MM.1S (cell line): ENCODE measurements around the gene PHF12.

Experiments
- DNase-seq: peaks from one replicate; pipeline ENCODE4 v3.0.0-alpha.2; 2015
- H2AFZ ChIP-seq: fragments of 300-600 bp; sonication (generic); 2 replicates; pipeline ENCODE4 v1.6.0; 2016; ENCODE audit warnings: antibody characterized with exemption, low read length
- H3F3A ChIP-seq: fragments of 300-600 bp; sonication (generic); 2 replicates; pipeline ENCODE4 v1.6.1; 2016; ENCODE audit warnings: mild to moderate bottlenecking, antibody characterized with exemption, low read length, moderate library complexity, mixed read lengths; ENCODE audit not compliant: insufficient read depth
- H3K27ac ChIP-seq: fragments of 300-600 bp; sonication (generic); 2 replicates; pipeline ENCODE4 v1.5.1; 2016; ENCODE audit warnings: mild to moderate bottlenecking, low read length
- H3K27me3 ChIP-seq: fragments of 300-600 bp; sonication (generic); replicated peaks from 2 replicates; pipeline ENCODE4 v1.6.0; 2016; ENCODE audit warnings: low read length; ENCODE audit not compliant: insufficient read depth
- H3K36me3 ChIP-seq: fragments of 300-600 bp; sonication (generic); replicated peaks from 2 replicates; pipeline ENCODE4 v1.6.1; 2016; ENCODE audit warnings: mild to moderate bottlenecking, low read length, mixed read lengths; ENCODE audit not compliant: insufficient read depth
- H3K4me1 ChIP-seq: fragments of 300-600 bp; sonication (generic); 2 replicates; pipeline ENCODE4 v1.6.1; 2016; ENCODE audit warnings: low read length, mixed read lengths
- H3K4me2 ChIP-seq: fragments of 300-600 bp; sonication (generic); 2 replicates; pipeline ENCODE4 v1.6.0; 2016; ENCODE audit warnings: low read depth, low read length
- H3K4me3 ChIP-seq: fragments of 300-600 bp; sonication (generic); 2 replicates; pipeline ENCODE4 v1.5.1; 2016; ENCODE audit warnings: low read length, mixed read lengths
- H3K79me2 ChIP-seq: fragments of 300-600 bp; sonication (generic); 2 replicates; pipeline ENCODE4 v1.6.1; 2016; ENCODE audit warnings: mixed run types, low read length, mixed read lengths
- H3K9ac ChIP-seq: fragments of 300-600 bp; sonication (generic); 2 replicates; pipeline ENCODE4 v1.6.1; 2016; ENCODE audit warnings: low read length, mixed read lengths
- H3K9me2 ChIP-seq: fragments of 300-600 bp; sonication (generic); replicated peaks from 2 replicates; pipeline ENCODE4 v1.6.1; 2016; ENCODE audit warnings: mild to moderate bottlenecking, low read length, mixed read lengths; ENCODE audit not compliant: insufficient read depth
- H3K9me3 ChIP-seq: fragments of 300-600 bp; sonication (generic); replicated peaks from 2 replicates; pipeline ENCODE4 v1.6.1; 2016; ENCODE audit warnings: mild to moderate bottlenecking, low read length, mixed read lengths; ENCODE audit not compliant: insufficient read depth
- H4K20me1 ChIP-seq: fragments of 300-600 bp; sonication (generic); 2 replicates; pipeline ENCODE4 v1.6.1; 2016; ENCODE audit warnings: mild to moderate bottlenecking, low read length, moderate library complexity, mixed read lengths; ENCODE audit not compliant: insufficient read depth
- EZH2 ChIP-seq: fragments of 300-600 bp; sonication (generic); optimal IDR thresholded peaks from 2 replicates; pipeline ENCODE3; 2017; ENCODE audit warnings: low read depth, mild to moderate bottlenecking, antibody characterized with exemption, low read length, mixed read lengths
- EZH2phosphoT487 ChIP-seq: fragments of 300-600 bp; sonication (generic); IDR thresholded peaks from 2 replicates; pipeline ENCODE4 v1.6.1; 2018; ENCODE audit warnings: antibody characterized with exemption, low read length
- TF ChIP-seq, protein P1 (sequence below): fragments of 300-600 bp; sonication (generic); IDR thresholded peaks from 2 replicates; pipeline ENCODE4 v1.5.1; 2016; ENCODE audit warnings: antibody characterized with exemption, low read length, mixed read lengths

Gene PHF12

DNA sequence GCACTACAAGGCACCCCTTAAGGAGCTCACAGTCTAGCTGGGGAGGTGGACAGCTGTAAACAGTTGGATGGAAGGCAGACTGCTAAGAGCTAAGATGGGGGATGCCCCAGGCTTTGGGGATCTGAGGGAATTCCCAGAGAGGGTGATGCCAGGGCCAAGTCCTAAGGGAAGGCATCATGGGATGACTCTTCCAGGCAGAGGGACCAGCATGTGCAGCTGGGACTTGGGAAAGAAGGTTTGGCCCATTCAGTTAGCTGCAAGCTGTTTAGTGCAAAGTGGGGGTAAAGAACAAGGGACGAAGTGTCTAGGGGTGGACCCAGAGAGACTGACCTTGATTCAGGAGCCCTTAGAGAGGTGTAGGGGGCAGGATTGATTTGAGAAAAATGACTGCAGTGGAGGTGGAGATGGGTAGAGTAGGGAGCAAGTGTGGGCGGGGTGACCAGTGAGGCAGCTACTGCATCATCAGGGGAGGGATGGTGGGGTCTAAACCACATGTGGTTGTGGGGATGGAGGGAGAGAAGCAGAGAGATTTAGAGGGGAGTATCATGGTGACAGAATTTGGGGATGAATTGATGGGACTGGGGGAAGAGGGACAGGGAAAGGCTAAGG is 27.1 kb upstream of the PHF12 start:
- no peak overlapping the region for H2AFZ ChIP-seq
- H3K9me2 ChIP-seq = no peaks in the 10 kb centered on the region
- H3K9ac ChIP-seq = no peak overlapping the region
- no peaks in the 10 kb centered on the region for H3K36me3 ChIP-seq
- no peak for TF ChIP-seq EZH2
- no peak for TF ChIP-seq EZH2phosphoT487
- TF ChIP-seq, protein P1, sequence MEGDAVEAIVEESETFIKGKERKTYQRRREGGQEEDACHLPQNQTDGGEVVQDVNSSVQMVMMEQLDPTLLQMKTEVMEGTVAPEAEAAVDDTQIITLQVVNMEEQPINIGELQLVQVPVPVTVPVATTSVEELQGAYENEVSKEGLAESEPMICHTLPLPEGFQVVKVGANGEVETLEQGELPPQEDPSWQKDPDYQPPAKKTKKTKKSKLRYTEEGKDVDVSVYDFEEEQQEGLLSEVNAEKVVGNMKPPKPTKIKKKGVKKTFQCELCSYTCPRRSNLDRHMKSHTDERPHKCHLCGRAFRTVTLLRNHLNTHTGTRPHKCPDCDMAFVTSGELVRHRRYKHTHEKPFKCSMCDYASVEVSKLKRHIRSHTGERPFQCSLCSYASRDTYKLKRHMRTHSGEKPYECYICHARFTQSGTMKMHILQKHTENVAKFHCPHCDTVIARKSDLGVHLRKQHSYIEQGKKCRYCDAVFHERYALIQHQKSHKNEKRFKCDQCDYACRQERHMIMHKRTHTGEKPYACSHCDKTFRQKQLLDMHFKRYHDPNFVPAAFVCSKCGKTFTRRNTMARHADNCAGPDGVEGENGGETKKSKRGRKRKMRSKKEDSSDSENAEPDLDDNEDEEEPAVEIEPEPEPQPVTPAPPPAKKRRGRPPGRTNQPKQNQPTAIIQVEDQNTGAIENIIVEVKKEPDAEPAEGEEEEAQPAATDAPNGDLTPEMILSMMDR = no peak
- no peak for DNase-seq
- H3K4me2 ChIP-seq = no peak overlapping the region
- H3F3A ChIP-seq = peaks cover 5% of the 10 kb centered on the region; the same call in 1 of the 2 replicates
- no peaks in the 10 kb centered on the region for H3K79me2 ChIP-seq
- no peaks in the 10 kb centered on the region for H4K20me1 ChIP-seq
- no peaks in the 10 kb centered on the region for H3K27me3 ChIP-seq
- peaks cover 19% of the 10 kb centered on the region for H3K4me1 ChIP-seq
- H3K9me3 ChIP-seq = no peaks in the 10 kb centered on the region
- no peak overlapping the region for H3K27ac ChIP-seq
- H3K4me3 ChIP-seq = no peak overlapping the region

DNA sequence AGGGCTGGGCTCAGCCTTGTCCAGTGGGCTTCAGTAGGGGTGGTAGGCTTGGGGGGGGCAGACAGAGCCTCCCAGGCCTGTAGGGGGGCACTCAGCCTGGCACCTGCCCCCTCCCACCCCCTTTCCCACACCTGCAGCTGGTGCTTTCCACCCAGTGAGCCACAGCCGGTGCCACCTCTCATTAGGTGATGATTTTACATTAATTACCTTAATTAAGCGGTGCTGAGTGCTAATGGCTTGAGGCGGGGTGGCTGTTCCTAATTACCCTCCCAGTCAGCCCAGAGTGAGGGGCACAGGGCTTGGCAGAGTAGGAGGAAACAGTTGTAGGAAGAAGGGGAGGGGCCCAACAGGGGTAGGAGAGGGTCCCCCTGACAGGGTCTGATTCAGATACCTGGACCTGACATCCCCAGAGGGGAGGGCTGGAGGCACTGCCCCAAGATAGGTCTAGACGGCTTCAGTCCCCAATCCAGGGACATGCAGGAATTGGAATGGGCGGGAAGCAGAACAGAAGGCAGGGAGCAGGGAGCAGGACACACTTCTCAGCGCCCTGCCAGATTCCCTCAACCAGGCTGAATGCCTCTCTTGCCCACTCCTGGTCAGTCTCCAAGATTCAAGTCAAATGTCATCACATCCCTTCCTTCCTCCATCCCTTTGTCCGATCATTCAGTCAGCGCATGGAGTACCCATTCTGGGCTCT is 26.5 kb upstream of the PHF12 start:
- H3K27me3 ChIP-seq = no peaks in the 10 kb centered on the region
- H4K20me1 ChIP-seq = no peaks in the 10 kb centered on the region
- H3K4me2 ChIP-seq = no peak overlapping the region
- H3K79me2 ChIP-seq = no peaks in the 10 kb centered on the region
- H3K27ac ChIP-seq = no peak overlapping the region
- TF ChIP-seq EZH2phosphoT487 (no peak), EZH2 (no peak)
- TF ChIP-seq, protein P1 = no peak
- peaks cover 4% of the 10 kb centered on the region; the same call in 1 of the 2 replicates for H3F3A ChIP-seq
- DNase-seq = no peak
- no peaks in the 10 kb centered on the region for H3K36me3 ChIP-seq
- no peak overlapping the region for H3K9ac ChIP-seq
- H2AFZ ChIP-seq = no peak overlapping the region
- H3K9me2 ChIP-seq = no peaks in the 10 kb centered on the region
- H3K9me3 ChIP-seq = no peaks in the 10 kb centered on the region
- H3K4me1 ChIP-seq = peaks cover 13% of the 10 kb centered on the region
- no peak overlapping the region for H3K4me3 ChIP-seq

DNA sequence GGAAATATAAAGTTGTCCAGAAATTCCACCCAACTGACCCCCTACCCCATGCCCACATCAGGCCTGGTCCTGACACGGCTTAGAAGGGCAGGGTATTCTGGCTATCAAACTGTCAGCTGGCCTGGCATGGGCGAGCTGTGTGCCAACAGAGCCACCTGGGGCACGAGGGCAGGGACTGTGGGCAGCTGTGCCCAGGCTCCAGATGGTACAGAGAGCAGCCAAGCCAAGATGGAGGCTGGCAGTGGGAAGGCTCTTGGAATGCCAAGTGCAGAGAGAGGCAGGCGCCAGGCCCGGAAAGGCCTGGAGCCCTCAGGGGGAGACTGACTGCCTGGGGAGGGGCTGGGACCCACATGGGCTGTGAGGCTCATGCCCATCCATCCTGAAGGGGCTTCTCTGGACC is 24.3 kb upstream of the PHF12 start:
- Histone ChIP-seq H3K4me1 (no peaks in the 10 kb centered on the region), H3K9me2 (no peaks in the 10 kb centered on the region), H3K27me3 (no peaks in the 10 kb centered on the region), H2AFZ (no peak overlapping the region), H3K4me2 (no peak overlapping the region), H3K27ac (no peak overlapping the region), H3K9me3 (no peaks in the 10 kb centered on the region), H3K79me2 (no peaks in the 10 kb centered on the region), H3K4me3 (no peak overlapping the region), H4K20me1 (no peaks in the 10 kb centered on the region), H3F3A (no peaks in the 10 kb centered on the region), H3K9ac (no peak overlapping the region), H3K36me3 (no peaks in the 10 kb centered on the region)
- DNase-seq = no peak
- TF ChIP-seq EZH2 (no peak), EZH2phosphoT487 (no peak)
- TF ChIP-seq, protein P1 = no peak
